SK-N-SH (cell line): ENCODE measurements around the gene LOC101059915.
"Not testable (repeated sequence)": the region's sequence is repeated elsewhere in the genome, so short reads cannot be mapped to it uniquely, and the experiment has no call there.

Experiments
- CTCF ChIA-PET: fragments of 300-600, 350-600 bp; formaldehyde crosslinking; extraction: SDS; loops from one replicate; lab custom pipeline; 2021; lab: Yijun Ruan, JAX
- POLR2A ChIA-PET: fragments of 350-600 bp; sonication (Branson Sonifier 250); formaldehyde crosslinking; extraction: SDS; loops from one replicate; lab custom pipeline; 2020; ENCODE audit warnings: antibody characterized with exemption, inconsistent platforms; lab: Yijun Ruan, JAX
- DNase-seq: peaks from one replicate; pipeline ENCODE4 v3.0.0; 2012
- H2AFZ ChIP-seq: fragments of 200-600 bp; sonication (generic); 2 replicates; pipeline ENCODE4 v1.8.1; 2016; ENCODE audit warnings: antibody characterized with exemption, mild to moderate bottlenecking, low read depth
- H3F3A ChIP-seq: fragments of 200-600 bp; sonication (generic); replicated peaks from 2 replicates; pipeline ENCODE3; 2016; ENCODE audit warnings: antibody characterized with exemption, mild to moderate bottlenecking; ENCODE audit not compliant: insufficient read depth
- H3K27ac ChIP-seq, 2 experiments: fragments of 200-500 bp in 1 of 2; fragments of 200-600 bp in 1 of 2; sonication (Bioruptor generic) in 1 of 2; sonication (generic), shearing (Covaris generic) in 1 of 2; 2 replicates each; pipeline versions ENCODE4 v1.5.1 to v1.6.1; 2014 to 2016; ENCODE audit warnings: low read depth in 2 of 2, inconsistent platforms in 1 of 2, low read length in 1 of 2, mild to moderate bottlenecking in 1 of 2, mixed read lengths in 1 of 2
- H3K27me3 ChIP-seq: fragments of 200-600 bp; sonication (generic), shearing (Covaris generic); 2 replicates; pipeline ENCODE4 v1.6.1; 2016; ENCODE audit warnings: mixed run types; ENCODE audit not compliant: insufficient read depth
- H3K36me3 ChIP-seq, 2 experiments: fragments of 200-500 bp in 1 of 2; fragments of 200-600 bp in 1 of 2; sonication (Bioruptor generic) in 1 of 2; sonication (generic) in 1 of 2; replicated peaks in 1 of 2; 2 replicates each; pipeline versions ENCODE3 to v1.5.1; 2014 to 2016; ENCODE audit warnings: low read length in 1 of 2, mild to moderate bottlenecking in 1 of 2; ENCODE audit not compliant: insufficient read depth in 2 of 2, control insufficient read depth in 1 of 2
- H3K4me1 ChIP-seq, 2 experiments: fragments of 200-500 bp in 1 of 2; fragments of 200-600 bp in 1 of 2; sonication (Bioruptor generic) in 1 of 2; sonication (generic), shearing (Covaris generic) in 1 of 2; 2 replicates each; pipeline versions ENCODE4 v1.5.1 to v1.6.1; 2014 to 2016; ENCODE audit warnings: low read depth in 1 of 2, low read length in 1 of 2, mixed run types in 1 of 2; ENCODE audit not compliant: insufficient read depth in 2 of 2, control insufficient read depth in 1 of 2
- H3K4me2 ChIP-seq: fragments of 200-600 bp; sonication (generic), shearing (Covaris generic); 2 replicates; pipeline ENCODE4 v1.6.1; 2017; ENCODE audit warnings: mixed run types
- H3K4me3 ChIP-seq, 2 experiments: fragments of 200-500 bp in 1 of 2; fragments of 200-600 bp in 1 of 2; sonication (Bioruptor generic) in 1 of 2; sonication (generic), shearing (Covaris generic) in 1 of 2; 2 replicates each; pipeline versions ENCODE4 v1.5.1 to v1.8.1; 2014 to 2016; ENCODE audit warnings: low read depth in 2 of 2, inconsistent platforms in 1 of 2, low read length in 1 of 2, mild to moderate bottlenecking in 1 of 2, mixed read lengths in 1 of 2, moderate library complexity in 1 of 2
- H3K79me2 ChIP-seq: fragments of 200-600 bp; sonication (generic); 2 replicates; pipeline ENCODE4 v1.8.1; 2017; ENCODE audit warnings: mild to moderate bottlenecking; ENCODE audit not compliant: insufficient read depth
- H3K9ac ChIP-seq: fragments of 200-600 bp; sonication (generic); 2 replicates; pipeline ENCODE4 v1.6.1; 2017; ENCODE audit warnings: mixed run types
- H3K9me2 ChIP-seq: fragments of 200-600 bp; sonication (generic); 2 replicates; pipeline ENCODE4 v1.6.1; 2017; ENCODE audit warnings: mixed run types
- H3K9me3 ChIP-seq: fragments of 200-600 bp; sonication (generic); 2 replicates; pipeline ENCODE4 v1.6.1; 2017; ENCODE audit warnings: mixed run types, mild to moderate bottlenecking, moderate library complexity
- H4K20me1 ChIP-seq: fragments of 200-600 bp; sonication (generic); 2 replicates; pipeline ENCODE4 v1.6.1; 2017; ENCODE audit warnings: mild to moderate bottlenecking, mixed run types; ENCODE audit not compliant: insufficient read depth
- WGBS: methylation state at CpG from one replicate; pipeline ENCODE4 v1.1.6; 2017; ENCODE audit warnings: low lambda C conversion rate; 5-methylcytosine and 5-hydroxymethylcytosine counted together

LOC101059915 gene

DNA sequence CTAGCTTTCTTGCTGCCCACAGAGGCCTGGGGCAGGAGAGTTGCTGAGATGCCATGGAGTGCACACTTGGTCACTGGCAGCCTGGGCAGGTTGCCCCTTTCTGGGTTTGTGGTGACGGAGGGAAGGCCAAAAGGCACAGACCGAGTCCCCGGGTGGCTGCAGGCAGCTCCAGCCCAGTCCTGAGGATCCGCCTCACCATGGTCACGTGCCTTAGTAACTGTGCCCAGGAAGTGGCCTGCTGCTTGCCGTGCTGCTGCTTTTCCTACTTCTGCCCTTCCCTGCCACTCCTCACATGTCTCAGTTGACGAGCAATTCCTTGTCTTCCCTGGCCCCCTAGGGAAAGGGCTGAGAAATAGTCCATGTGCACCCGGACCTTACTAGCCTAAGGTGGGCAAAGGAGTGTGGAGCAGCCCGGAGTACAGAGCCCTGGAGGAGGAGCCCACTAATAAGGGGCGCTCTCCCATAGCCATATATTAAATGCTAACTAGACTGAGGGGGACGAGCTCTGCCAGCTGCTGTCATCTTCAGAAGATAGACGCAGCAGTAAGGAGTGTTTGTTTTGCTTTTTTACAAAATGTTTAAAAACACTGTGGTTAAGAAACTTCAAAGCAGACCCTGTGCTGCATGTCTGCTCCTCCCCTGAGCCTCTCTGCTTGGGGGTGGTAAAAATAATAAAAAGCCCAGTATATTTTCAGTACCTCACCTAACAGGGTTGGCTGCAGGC, 31.1 kb downstream of the LOC101059915 start:
- not testable (repeated sequence) for H3K9me2 ChIP-seq

GRCh38 chrX:71699023-71699344, 31.6 kb downstream of the LOC101059915 start:
- not testable (repeated sequence) for H3K9me2 ChIP-seq, DNase-seq
- WGBS = no CpG with 5 or more reads among the region's 4 CpGs

More for the DNA sequence above, 31.1 kb downstream of the LOC101059915 start:
- WGBS = no CpG with 5 or more reads among the region's 12 CpGs
- CTCF ChIA-PET, H3K4me1 ChIP-seq, H3K4me3 ChIP-seq, H3K27me3 ChIP-seq, POLR2A ChIA-PET, H3K36me3 ChIP-seq, H3K9ac ChIP-seq, H3F3A ChIP-seq, H3K27ac ChIP-seq, DNase-seq, H2AFZ ChIP-seq, H3K79me2 ChIP-seq, H3K9me3 ChIP-seq, H3K4me2 ChIP-seq, H4K20me1 ChIP-seq: not testable (repeated sequence)

DNA sequence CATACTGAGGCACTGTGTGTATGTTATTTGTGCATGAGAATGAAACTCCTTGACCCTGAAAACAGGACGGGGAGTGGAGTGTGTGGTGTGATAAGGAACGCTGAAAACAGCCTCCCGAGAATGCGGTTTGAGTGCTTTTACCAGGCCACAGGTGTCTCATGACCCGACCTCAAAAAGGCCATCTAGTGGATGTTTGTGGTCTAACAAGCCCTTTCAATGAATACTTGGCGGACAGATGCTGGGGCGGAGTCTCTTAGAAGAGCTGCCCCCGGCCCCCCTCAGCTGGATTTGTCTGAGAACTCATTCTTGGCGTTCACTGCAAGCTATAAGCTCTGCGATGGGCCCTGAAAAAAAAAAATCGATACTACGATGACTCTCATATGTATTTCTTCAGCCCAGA, 35.5 kb downstream of the LOC101059915 start:
- not testable (repeated sequence) for H3K27me3 ChIP-seq, H3K4me3 ChIP-seq

More at GRCh38 chrX:71699023-71699344, 31.6 kb downstream of the LOC101059915 start:
- POLR2A ChIA-PET, H3K9me3 ChIP-seq, H3K4me2 ChIP-seq, H4K20me1 ChIP-seq, H3K27ac ChIP-seq, H2AFZ ChIP-seq, H3F3A ChIP-seq, H3K4me1 ChIP-seq, H3K4me3 ChIP-seq, H3K79me2 ChIP-seq, H3K27me3 ChIP-seq, H3K36me3 ChIP-seq, H3K9ac ChIP-seq, CTCF ChIA-PET: not testable (repeated sequence)

GRCh38 chrX:71714064-71714463, 46.7 kb downstream of the LOC101059915 start:
- H3K4me3 ChIP-seq, H3K4me1 ChIP-seq, H3K27ac ChIP-seq, H3K9ac ChIP-seq, H3K27me3 ChIP-seq, H3K9me2 ChIP-seq, H2AFZ ChIP-seq, H3K79me2 ChIP-seq, H3K36me3 ChIP-seq, H3K9me3 ChIP-seq, CTCF ChIA-PET, H4K20me1 ChIP-seq, H3K4me2 ChIP-seq, POLR2A ChIA-PET, DNase-seq, H3F3A ChIP-seq: not testable (repeated sequence)
- WGBS = no CpG with 5 or more reads among the region's 14 CpGs

More for the DNA sequence above, 35.5 kb downstream of the LOC101059915 start:
- DNase-seq, H3K36me3 ChIP-seq, H3K4me2 ChIP-seq, H3K27ac ChIP-seq, H3F3A ChIP-seq, H3K9ac ChIP-seq, H3K79me2 ChIP-seq, H3K4me1 ChIP-seq, H2AFZ ChIP-seq, H3K9me3 ChIP-seq, H4K20me1 ChIP-seq, POLR2A ChIA-PET, CTCF ChIA-PET, H3K9me2 ChIP-seq: not testable (repeated sequence)
- WGBS = no CpG with 5 or more reads among the region's 12 CpGs

GRCh38 chrX:71715551-71715950, 48.2 kb downstream of the LOC101059915 start:
- WGBS = no CpG with 5 or more reads among the region's 8 CpGs
- H3K36me3 ChIP-seq, H3K27ac ChIP-seq, POLR2A ChIA-PET, DNase-seq, H2AFZ ChIP-seq, H4K20me1 ChIP-seq, H3K4me3 ChIP-seq, H3K4me1 ChIP-seq, H3K4me2 ChIP-seq, H3K9me3 ChIP-seq, H3F3A ChIP-seq, CTCF ChIA-PET, H3K79me2 ChIP-seq, H3K9me2 ChIP-seq, H3K9ac ChIP-seq, H3K27me3 ChIP-seq: not testable (repeated sequence)

DNA sequence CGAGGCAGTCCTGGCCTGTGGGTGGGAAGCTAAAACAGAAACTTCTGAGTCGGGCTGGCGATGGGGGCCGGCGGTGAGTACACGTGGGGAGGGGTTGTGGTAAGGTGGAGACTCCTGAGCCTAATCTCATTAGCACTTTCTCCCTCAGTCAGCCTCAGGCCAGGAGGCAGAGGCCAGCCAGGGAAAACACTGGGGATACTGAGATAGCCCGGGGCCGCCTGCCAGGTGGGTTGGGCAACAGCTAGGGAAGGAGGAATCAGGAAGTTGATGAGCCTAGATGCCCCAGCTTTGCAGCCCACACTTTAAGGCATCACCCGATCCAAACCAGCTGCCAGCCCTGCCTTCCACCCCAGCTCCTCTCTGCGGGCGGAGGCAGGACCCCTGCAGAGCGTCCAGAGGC, 49.0 kb downstream of the LOC101059915 start:
- H3K4me2 ChIP-seq, POLR2A ChIA-PET, H3K9me2 ChIP-seq, DNase-seq, H3F3A ChIP-seq, H4K20me1 ChIP-seq, H3K4me1 ChIP-seq, H2AFZ ChIP-seq, H3K4me3 ChIP-seq, H3K36me3 ChIP-seq, CTCF ChIA-PET, H3K79me2 ChIP-seq, H3K27me3 ChIP-seq, H3K27ac ChIP-seq, H3K9me3 ChIP-seq, H3K9ac ChIP-seq: not testable (repeated sequence)
- no CpG with 5 or more reads among the region's 12 CpGs for WGBS
